Endothelial cell of umbilical vein (primary cell): Measurements from ENCODE around the gene IZUMO2.

Experiments
- CTCF ChIP-seq, 2 donors: IDR thresholded peaks; 1 replicate in 1 of 2; 2 replicates in 1 of 2; pipeline ENCODE4 v1.5.1; 2011; ENCODE audit warnings: low read length in 2 of 2, mild to moderate bottlenecking in 2 of 2, moderate library complexity in 2 of 2, control low read depth in 1 of 2, inconsistent platforms in 1 of 2, low read depth in 1 of 2; ENCODE audit not compliant: insufficient read depth in 1 of 2; ENCODE audit errors: extremely low read depth in 1 of 2
- EZH2 ChIP-seq: IDR thresholded peaks from 2 replicates; pipeline ENCODE4 v1.6.1; 2012; ENCODE audit warnings: borderline replicate concordance, low read depth, mild to moderate bottlenecking, moderate library complexity, low read length, inconsistent platforms; ENCODE audit not compliant: severe bottlenecking
- FOS ChIP-seq: IDR thresholded peaks from 2 replicates; pipeline ENCODE4 v1.6.1; 2011; ENCODE audit warnings: mild to moderate bottlenecking, low read length, moderate library complexity, borderline replicate concordance; ENCODE audit not compliant: insufficient read depth
- JUN ChIP-seq: IDR thresholded peaks from 2 replicates; pipeline ENCODE4 v1.6.1; 2011; ENCODE audit warnings: borderline replicate concordance, low read depth; ENCODE audit not compliant: insufficient read length, insufficient read depth
- POLR2A ChIP-seq: IDR thresholded peaks from 2 replicates; pipeline ENCODE4 v1.6.1; 2012; ENCODE audit warnings: low read depth, mild to moderate bottlenecking, control low read depth, low read length
- POLR2AphosphoS5 ChIP-seq: IDR thresholded peaks from 2 replicates; pipeline ENCODE4 v1.6.1; 2012; ENCODE audit warnings: low read depth, mild to moderate bottlenecking, control low read depth, low read length, moderate library complexity; ENCODE audit not compliant: insufficient read depth
- TF ChIP-seq, protein P1 (sequence below): IDR thresholded peaks from 2 replicates; pipeline ENCODE4 v1.6.1; 2011; ENCODE audit not compliant: insufficient read depth, insufficient read length

GRCh38 chr19:50207730-50208129 is 44.6 kb upstream of the IZUMO2 start:
- TF ChIP-seq FOS (no peak), POLR2AphosphoS5 (no peak), POLR2A (no peak), EZH2 (no peak), CTCF (IDR thresholded peaks at IDR 0.05; ENCODE audit: extremely low read depth in 1 of 2, insufficient read depth in 1 of 2, low read depth in 1 of 2, low read length in 2 of 2) (no peak), JUN (no peak)
- TF ChIP-seq, protein P1, sequence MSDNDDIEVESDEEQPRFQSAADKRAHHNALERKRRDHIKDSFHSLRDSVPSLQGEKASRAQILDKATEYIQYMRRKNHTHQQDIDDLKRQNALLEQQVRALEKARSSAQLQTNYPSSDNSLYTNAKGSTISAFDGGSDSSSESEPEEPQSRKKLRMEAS: no peak
